K562 (cell line): ENCODE data around the gene COL13A1.

Experiments
- ARHGAP35 ChIP-seq: fragments of 450-650 bp; IDR thresholded peaks from 2 replicates; pipeline ENCODE4 v1.6.1; 2018; ENCODE audit not compliant: partially characterized antibody
- ARID2 ChIP-seq: fragments of 450-650 bp; IDR thresholded peaks from 2 replicates; pipeline ENCODE4 v1.6.1; 2017; ENCODE audit warnings: antibody characterized with exemption, mild to moderate bottlenecking
- BDP1 ChIP-seq: IDR thresholded peaks from 3 replicates; pipeline ENCODE4 v1.6.1; 2011; ENCODE audit not compliant: insufficient read length, insufficient read depth
- CHD2 ChIP-seq: IDR thresholded peaks from 2 replicates; pipeline ENCODE4 v1.6.1; 2011; ENCODE audit warnings: low read depth, low read length
- ELF1 ChIP-seq: fragments of 200-800 bp; sonication (Bioruptor generic); IDR thresholded peaks from 2 replicates; pipeline ENCODE4 v1.6.1; 2016; ENCODE audit warnings: missing genetic modification characterization, missing compliant biosample characterization
- EZH2 ChIP-seq: IDR thresholded peaks from 2 replicates; pipeline ENCODE4 v1.6.1; 2012; ENCODE audit warnings: low read depth, mild to moderate bottlenecking, inconsistent platforms, low read length, borderline replicate concordance
- POLR2A ChIP-seq: fragments of 450-650 bp; conservative IDR thresholded peaks from 2 replicates; pipeline ENCODE4 v1.6.1; 2016
- POLR2AphosphoS2 ChIP-seq: IDR thresholded peaks from 2 replicates; pipeline ENCODE4 v1.6.1; 2012; ENCODE audit warnings: low read length, improper control_type of control experiment
- XRCC3 ChIP-seq: fragments of 450-650 bp; IDR thresholded peaks from 2 replicates; pipeline ENCODE4 v1.6.1; 2017; ENCODE audit warnings: mild to moderate bottlenecking, moderate library complexity
- ZNF830 ChIP-seq: fragments of 250-450 bp; sonication (Bioruptor Pico); IDR thresholded peaks from 2 replicates; pipeline ENCODE4 v1.5.0; 2021; ENCODE audit warnings: mild to moderate bottlenecking
- TF ChIP-seq, protein P1 (sequence below): fragments of 250-450 bp; sonication (Bioruptor Pico); IDR thresholded peaks from 2 replicates; pipeline ENCODE4 v1.5.0; 2021; ENCODE audit warnings: mild to moderate bottlenecking, moderate library complexity
- TF ChIP-seq, protein P2 (sequence below), 3 experiments: IDR thresholded peaks in 2 of 3; conservative IDR thresholded peaks in 1 of 3; 2 replicates each; pipeline ENCODE4 v1.5.1; 2011 to 2012; ENCODE audit warnings: low read length in 3 of 3, mild to moderate bottlenecking in 3 of 3, control low read depth in 2 of 3, improper control_type of control experiment in 1 of 3, inconsistent platforms in 1 of 3, low read depth in 1 of 3, mixed read lengths in 1 of 3, moderate library complexity in 1 of 3; ENCODE audit not compliant: insufficient read depth in 2 of 3

DNA sequence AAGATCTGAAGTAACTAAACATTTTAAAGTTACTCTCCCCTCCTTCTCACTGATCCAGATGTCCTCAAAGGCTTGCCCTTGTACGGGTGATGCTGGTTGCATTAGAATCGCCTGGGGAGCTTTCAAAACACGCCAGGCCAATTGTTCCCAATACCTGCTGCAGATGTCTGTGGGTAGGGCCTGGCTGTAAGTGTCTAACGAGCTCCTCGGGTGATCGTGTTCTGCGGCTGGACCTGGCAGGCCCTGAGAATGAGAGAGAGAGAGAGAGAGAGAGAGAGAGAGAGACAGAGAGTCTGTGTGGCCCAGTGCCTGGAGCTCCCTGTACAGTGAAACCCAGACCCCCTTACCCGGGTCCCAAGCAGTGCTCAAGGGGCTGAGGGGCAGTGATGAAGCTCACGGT, 8.4 kb downstream of the COL13A1 start:
- TF ChIP-seq CHD2 (no peak), EZH2 (no peak), POLR2AphosphoS2 (no peak), ARID2 (no peak), ZNF830 (CRISPR knock-in tag) (no peak), XRCC3 (no peak), BDP1 (no peak), ELF1 (tag) (no peak), ARHGAP35 (no peak), POLR2A (no peak)
- TF ChIP-seq, protein P1, sequence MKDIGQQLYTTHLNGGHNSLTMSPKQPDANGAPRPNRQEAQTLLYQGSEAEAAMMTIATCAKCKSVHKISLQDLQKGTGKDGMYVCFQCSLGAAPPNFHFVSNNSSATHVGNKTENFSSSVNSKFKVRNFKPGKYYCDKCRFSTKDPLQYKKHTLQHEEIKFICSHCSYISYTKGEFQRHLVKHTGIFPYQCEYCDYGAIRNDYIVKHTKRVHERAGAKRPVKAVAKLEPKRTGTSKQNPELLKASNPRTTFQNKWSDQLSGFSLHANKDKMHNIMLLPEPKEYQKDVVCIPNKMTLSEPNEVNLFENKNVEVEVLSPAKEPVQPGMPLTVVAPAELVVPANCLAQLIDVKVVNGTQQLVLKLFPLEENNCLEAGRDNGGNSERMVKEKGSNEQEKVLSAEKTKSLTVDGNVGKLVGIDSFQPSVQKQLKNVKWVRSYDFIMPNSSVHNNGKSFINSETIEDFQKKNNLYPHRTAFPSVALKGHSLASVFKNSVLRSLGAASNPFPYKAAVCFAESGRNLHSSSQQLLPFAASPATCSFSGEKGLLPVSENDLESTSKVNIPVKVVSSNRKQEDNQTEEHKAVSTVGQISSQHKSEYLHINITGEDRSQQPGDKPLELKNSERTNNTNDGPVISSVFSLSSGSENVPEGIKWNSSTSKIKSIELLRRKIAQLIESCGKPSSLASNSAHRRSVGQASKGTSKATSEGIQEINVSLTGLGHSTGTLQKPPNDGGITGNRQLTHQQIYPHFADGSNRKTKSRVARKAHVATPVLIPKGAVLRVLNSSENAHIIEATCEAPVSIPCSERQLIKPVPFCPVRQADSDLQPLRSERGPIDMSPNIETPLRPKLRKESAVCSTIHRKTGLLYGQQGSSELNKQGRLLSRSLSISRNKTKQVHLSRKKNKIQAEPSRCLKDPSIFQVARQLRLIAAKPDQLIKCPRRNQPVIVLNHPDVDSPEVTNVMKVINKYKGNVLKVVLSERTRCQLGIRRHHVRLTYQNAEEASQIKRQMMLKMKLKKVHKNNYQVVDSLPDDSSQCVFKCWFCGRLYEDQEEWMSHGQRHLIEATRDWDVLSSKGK (CRISPR knock-in tag) = no peak
- TF ChIP-seq, protein P2, sequence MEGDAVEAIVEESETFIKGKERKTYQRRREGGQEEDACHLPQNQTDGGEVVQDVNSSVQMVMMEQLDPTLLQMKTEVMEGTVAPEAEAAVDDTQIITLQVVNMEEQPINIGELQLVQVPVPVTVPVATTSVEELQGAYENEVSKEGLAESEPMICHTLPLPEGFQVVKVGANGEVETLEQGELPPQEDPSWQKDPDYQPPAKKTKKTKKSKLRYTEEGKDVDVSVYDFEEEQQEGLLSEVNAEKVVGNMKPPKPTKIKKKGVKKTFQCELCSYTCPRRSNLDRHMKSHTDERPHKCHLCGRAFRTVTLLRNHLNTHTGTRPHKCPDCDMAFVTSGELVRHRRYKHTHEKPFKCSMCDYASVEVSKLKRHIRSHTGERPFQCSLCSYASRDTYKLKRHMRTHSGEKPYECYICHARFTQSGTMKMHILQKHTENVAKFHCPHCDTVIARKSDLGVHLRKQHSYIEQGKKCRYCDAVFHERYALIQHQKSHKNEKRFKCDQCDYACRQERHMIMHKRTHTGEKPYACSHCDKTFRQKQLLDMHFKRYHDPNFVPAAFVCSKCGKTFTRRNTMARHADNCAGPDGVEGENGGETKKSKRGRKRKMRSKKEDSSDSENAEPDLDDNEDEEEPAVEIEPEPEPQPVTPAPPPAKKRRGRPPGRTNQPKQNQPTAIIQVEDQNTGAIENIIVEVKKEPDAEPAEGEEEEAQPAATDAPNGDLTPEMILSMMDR (IDR thresholded peaks at IDR 0.05 in 2 of 3, conservative IDR thresholded peaks at IDR 0.05 in 1 of 3; ENCODE audit: insufficient read depth in 2 of 3, low read depth in 1 of 3, low read length in 3 of 3) = no peak
